Stimulated activated CD8-positive, alpha-beta memory T cell treated with anti-CD3 and anti-CD28 coated beads, Interleukin-7, amount 100 ng/mL, for 1 hour (primary cell): ENCODE data around the gene SCG5.

Experiments used
- DNase-seq, 2 donors: peaks; one replicate each; pipeline ENCODE4 v3.0.0-alpha.2; 2020; ENCODE audit warnings: low read depth in 2 of 2

SCG5 gene

GRCh38 chr15:32691689-32692038, 50.2 kb downstream of the SCG5 start:
- no peak for DNase-seq

GRCh38 chr15:32692286-32692685, 50.8 kb downstream of the SCG5 start:
- DNase-seq = no peak

- DNase-seq = no peak
Observed at GRCh38 chr15:32694222-32694983, 52.9 kb downstream of the SCG5 start.

- no peak for DNase-seq
Observed at GRCh38 chr15:32698773-32699390, 57.4 kb downstream of the SCG5 start.

- no peak for DNase-seq
Observed at GRCh38 chr15:32700501-32701150, 59.1 kb downstream of the SCG5 start.

- DNase-seq = no peak
Observed at GRCh38 chr15:32701863-32702262, 60.4 kb downstream of the SCG5 start.

GRCh38 chr15:32704395-32704981, 63.0 kb downstream of the SCG5 start:
- DNase-seq = no peak

- no peak for DNase-seq
Observed at GRCh38 chr15:32705446-32705845, 63.9 kb downstream of the SCG5 start.

- DNase-seq = no peak
Observed at GRCh38 chr15:32706704-32707103, 65.2 kb downstream of the SCG5 start.

GRCh38 chr15:32707436-32707835, 65.9 kb downstream of the SCG5 start:
- DNase-seq = no peak

GRCh38 chr15:32709295-32710033, 68.0 kb downstream of the SCG5 start:
- no peak for DNase-seq

GRCh38 chr15:32715276-32715675, 73.8 kb downstream of the SCG5 start:
- DNase-seq = no peak

- no peak for DNase-seq
Observed at GRCh38 chr15:32716216-32716914, 74.9 kb downstream of the SCG5 start.

- DNase-seq = no peak
Observed at GRCh38 chr15:32716915-32717425, 75.5 kb downstream of the SCG5 start.

GRCh38 chr15:32717426-32718226, 76.1 kb downstream of the SCG5 start, which contains the start of gene GREM1:
Gene GREM1 (plus strand): TSS chr15:32718004. CDS start chr15:32730691, 12,687 bp downstream.
- DNase-seq = no peak

- no peak for DNase-seq
Observed at GRCh38 chr15:32718227-32718820, 76.8 kb downstream of the SCG5 start.

GRCh38 chr15:32718821-32719716, 77.6 kb downstream of the SCG5 start:
- no peak for DNase-seq

GRCh38 chr15:32721596-32721995, 80.1 kb downstream of the SCG5 start:
- no peak for DNase-seq

GRCh38 chr15:32722136-32722535, 80.6 kb downstream of the SCG5 start:
- no peak for DNase-seq
